Kidney (tissue), 14 donors: ENCODE data around the gene FAM117B. TPM values are rescaled to one million over a fixed set of nuclear protein-coding genes. Genes with fewer than 3 reads are reported as not detected.

ENCODE experiments used
- DNase-seq, 5 donors: peaks; one replicate each; pipeline ENCODE4 v3.0.0-alpha.2; 2013 to 2020
- FAIRE-seq: peaks from 2 replicates; lab custom pipeline; 2012; peaks lifted over from hg19 to GRCh38; lab: Jason Lieb, UNC
- H3K27ac ChIP-seq, 2 donors: one replicate each; pipeline ENCODE4 v1.7.0; 2013; ENCODE audit warnings: low read depth in 2 of 2, low read length in 2 of 2, inconsistent platforms in 1 of 2
- H3K27me3 ChIP-seq: one replicate; pipeline ENCODE4 v1.7.1; 2013; ENCODE audit warnings: low read length, inconsistent platforms; ENCODE audit not compliant: control insufficient read depth, insufficient read depth
- H3K36me3 ChIP-seq, 3 donors: one replicate each; pipeline versions ENCODE4 v1.7.0 to v1.7.1; 2013; ENCODE audit warnings: low read length in 3 of 3, control low read depth in 1 of 3, inconsistent platforms in 1 of 3; ENCODE audit not compliant: insufficient read depth in 3 of 3, control insufficient read depth in 2 of 3
- H3K4me1 ChIP-seq, 3 donors: one replicate each; pipeline versions ENCODE4 v1.7.0 to v1.7.1; 2013; ENCODE audit warnings: low read length in 3 of 3, inconsistent platforms in 1 of 3, low read depth in 1 of 3; ENCODE audit not compliant: control insufficient read depth in 2 of 3, insufficient read depth in 2 of 3
- H3K4me3 ChIP-seq, 3 donors: one replicate each; pipeline versions ENCODE4 v1.7.0 to v1.8.1; 2013; ENCODE audit warnings: low read length in 3 of 3, control low read depth in 1 of 3, inconsistent platforms in 1 of 3
- H3K9ac ChIP-seq, 3 donors: one replicate each; pipeline versions ENCODE4 v1.7.0 to v1.7.1; 2013; ENCODE audit warnings: low read length in 3 of 3, control low read depth in 1 of 3, inconsistent platforms in 1 of 3
- H3K9me3 ChIP-seq, 3 donors: one replicate each; pipeline versions ENCODE4 v1.7.0 to v1.7.1; 2013; ENCODE audit warnings: low read length in 3 of 3, control low read depth in 1 of 3, inconsistent platforms in 1 of 3; ENCODE audit not compliant: control insufficient read depth in 2 of 3, insufficient read depth in 1 of 3
- intact Hi-C: fragments of 100-400 bp; cut with DNase I; formaldehyde crosslinking; loops from one replicate; pipeline ENCODE4 v1.11.1; 2022
- polyA plus RNA-seq: library from polyadenylated mRNA; stranded (reverse); fragments of 350-450 nt; fragmentation: Illumina TruSeq; extraction: RNeasy Lipid Tissue Mini Kit (QIAGEN cat#74804); gene quantifications from one replicate; pipeline ENCODE4 v1.2.3, GENCODE V29; 2014; ENCODE audit warnings: low read depth, low replicate concordance; ENCODE audit not compliant: insufficient read depth
- total RNA-seq: library from RNA; stranded (reverse); fragmentation: NEBNext Ultra II Directional; extraction: Animal tissue kit (Norgen Biotek cat#: 25700); gene quantifications from one replicate; pipeline ENCODE4 v1.2.1, GENCODE V29; 2021
- TF ChIP-seq, protein P1 (sequence below): IDR thresholded peaks from 3 replicates; pipeline ENCODE4 v1.5.1; 2012; ENCODE audit warnings: mild to moderate bottlenecking, moderate library complexity, borderline replicate concordance; ENCODE audit not compliant: insufficient read depth; ENCODE audit errors: extremely low read depth
- donor health status: control.
- donor health status: control.
- donor health status: control.
- donor health status: control.
- donor health status: control.
- donor health status: DM: yes; HTN: yes; CAD: no.
- donor health status: Normal renal cell carcinoma (clear cell type).

Gene FAM117B
- total and polyA plus RNA-seq, 2 donors from 2014 or later: 4.1 to 14.8 TPM

GRCh38 chr2:202700075-202700901, 65.5 kb downstream of the FAM117B start:
- Histone ChIP-seq H3K4me3 (no peak overlapping the region), H3K9me3 (no peaks in the 10 kb centered on the region), H3K36me3 (no peaks in the 10 kb centered on the region), H3K27ac (no peak overlapping the region), H3K27me3 (no peaks in the 10 kb centered on the region), H3K9ac (no peak overlapping the region), H3K4me1 (peaks cover 0 to 12% (median 0%) of the 10 kb centered on the region in 3 donors)
- no peak for FAIRE-seq
- DNase-seq: no peak
- intact Hi-C loops: no loop called here
- TF ChIP-seq, protein P1, sequence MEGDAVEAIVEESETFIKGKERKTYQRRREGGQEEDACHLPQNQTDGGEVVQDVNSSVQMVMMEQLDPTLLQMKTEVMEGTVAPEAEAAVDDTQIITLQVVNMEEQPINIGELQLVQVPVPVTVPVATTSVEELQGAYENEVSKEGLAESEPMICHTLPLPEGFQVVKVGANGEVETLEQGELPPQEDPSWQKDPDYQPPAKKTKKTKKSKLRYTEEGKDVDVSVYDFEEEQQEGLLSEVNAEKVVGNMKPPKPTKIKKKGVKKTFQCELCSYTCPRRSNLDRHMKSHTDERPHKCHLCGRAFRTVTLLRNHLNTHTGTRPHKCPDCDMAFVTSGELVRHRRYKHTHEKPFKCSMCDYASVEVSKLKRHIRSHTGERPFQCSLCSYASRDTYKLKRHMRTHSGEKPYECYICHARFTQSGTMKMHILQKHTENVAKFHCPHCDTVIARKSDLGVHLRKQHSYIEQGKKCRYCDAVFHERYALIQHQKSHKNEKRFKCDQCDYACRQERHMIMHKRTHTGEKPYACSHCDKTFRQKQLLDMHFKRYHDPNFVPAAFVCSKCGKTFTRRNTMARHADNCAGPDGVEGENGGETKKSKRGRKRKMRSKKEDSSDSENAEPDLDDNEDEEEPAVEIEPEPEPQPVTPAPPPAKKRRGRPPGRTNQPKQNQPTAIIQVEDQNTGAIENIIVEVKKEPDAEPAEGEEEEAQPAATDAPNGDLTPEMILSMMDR: no peak

GRCh38 chr2:202703091-202703490, 68.3 kb downstream of the FAM117B start:
- FAIRE-seq: no peak
- no peak overlapping the region for H3K9ac ChIP-seq
- peaks cover 0 to 12% (median 2%) of the 10 kb centered on the region in 3 donors for H3K4me1 ChIP-seq
- intact Hi-C loops: no loop called here
- DNase-seq: no peak
- H3K27ac ChIP-seq: no peak overlapping the region
- no peak overlapping the region for H3K4me3 ChIP-seq
- H3K9me3 ChIP-seq: no peaks in the 10 kb centered on the region
- H3K27me3 ChIP-seq: no peaks in the 10 kb centered on the region
- TF ChIP-seq, protein P1: no peak
- H3K36me3 ChIP-seq: no peaks in the 10 kb centered on the region

DNA sequence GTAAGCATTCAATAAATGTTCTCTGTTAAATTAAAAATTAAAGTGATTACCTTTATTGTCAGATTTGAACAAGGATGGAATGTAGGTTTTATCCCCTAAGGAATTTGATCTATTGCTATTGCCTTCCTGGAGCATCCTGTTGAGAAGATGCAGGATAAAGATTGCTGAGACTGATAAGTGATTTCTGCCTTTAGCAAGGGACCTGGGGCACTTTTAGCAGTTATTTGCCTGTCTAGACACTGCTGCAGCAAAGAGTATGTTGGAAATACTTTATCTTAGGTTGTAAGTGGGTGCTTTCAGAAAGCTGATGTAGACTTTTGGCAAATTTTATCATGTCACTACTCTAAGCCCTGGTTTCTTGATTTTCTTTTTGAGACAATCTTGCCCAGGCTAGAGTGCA, 69.5 kb downstream of the FAM117B start:
- intact Hi-C loops: no loop called here
- Histone ChIP-seq H3K36me3 (no peaks in the 10 kb centered on the region), H3K27me3 (no peaks in the 10 kb centered on the region), H3K9ac (no peak overlapping the region), H3K9me3 (no peaks in the 10 kb centered on the region), H3K27ac (no peak overlapping the region), H3K4me1 (peaks cover 0 to 12% (median 2%) of the 10 kb centered on the region in 3 donors), H3K4me3 (no peak overlapping the region)
- no peak for DNase-seq
- TF ChIP-seq, protein P1: no peak
- no peak for FAIRE-seq
